Keratinocyte (primary cell): Measurements from ENCODE around the gene C5AR1.

ENCODE experiments used
- EZH2 ChIP-seq: IDR thresholded peaks from one replicate; pipeline ENCODE4 v1.6.1; 2012; ENCODE audit warnings: inconsistent platforms, mild to moderate bottlenecking, low read length, moderate library complexity
- TF ChIP-seq, protein P1 (sequence below), 3 experiments: IDR thresholded peaks in 1 of 3; conservative IDR thresholded peaks in 1 of 3; optimal IDR thresholded peaks in 1 of 3; 2 replicates in 2 of 3; 3 replicates in 1 of 3; pipeline versions ENCODE3 to v1.5.1; 2011; ENCODE audit warnings: low read length in 3 of 3, mild to moderate bottlenecking in 3 of 3, moderate library complexity in 2 of 3, control low read depth in 1 of 3, inconsistent platforms in 1 of 3; ENCODE audit not compliant: insufficient read depth in 2 of 3; ENCODE audit errors: extremely low read depth in 1 of 3

DNA sequence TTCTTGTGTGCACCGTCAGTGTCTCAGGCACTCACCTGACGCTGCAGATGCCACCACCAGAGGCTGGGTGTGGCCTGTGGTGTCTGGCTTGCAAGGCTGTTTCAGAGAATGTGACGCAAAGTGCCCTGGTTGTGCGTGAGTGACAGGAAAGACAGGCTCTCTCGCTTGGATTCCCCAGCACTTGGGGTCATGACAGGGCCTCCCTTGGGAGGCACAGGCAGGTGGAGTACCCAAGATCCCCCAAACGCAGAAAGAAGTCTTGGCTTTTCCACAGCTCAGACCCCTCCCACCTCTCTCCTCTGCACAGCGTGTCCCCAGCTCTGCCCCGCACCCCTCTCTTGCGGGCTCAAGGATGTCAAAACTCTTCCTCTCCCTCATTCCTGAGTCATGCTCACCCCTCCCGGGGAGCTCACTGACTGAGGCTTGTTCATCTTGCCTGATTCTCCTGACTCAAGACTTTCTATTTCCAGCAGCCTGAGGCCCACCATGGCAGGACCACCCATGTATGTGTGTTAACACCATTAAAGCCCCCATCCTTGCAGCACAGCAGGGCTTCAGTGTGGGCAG lies 60.5 kb downstream of the C5AR1 start:
- TF ChIP-seq, protein P1, sequence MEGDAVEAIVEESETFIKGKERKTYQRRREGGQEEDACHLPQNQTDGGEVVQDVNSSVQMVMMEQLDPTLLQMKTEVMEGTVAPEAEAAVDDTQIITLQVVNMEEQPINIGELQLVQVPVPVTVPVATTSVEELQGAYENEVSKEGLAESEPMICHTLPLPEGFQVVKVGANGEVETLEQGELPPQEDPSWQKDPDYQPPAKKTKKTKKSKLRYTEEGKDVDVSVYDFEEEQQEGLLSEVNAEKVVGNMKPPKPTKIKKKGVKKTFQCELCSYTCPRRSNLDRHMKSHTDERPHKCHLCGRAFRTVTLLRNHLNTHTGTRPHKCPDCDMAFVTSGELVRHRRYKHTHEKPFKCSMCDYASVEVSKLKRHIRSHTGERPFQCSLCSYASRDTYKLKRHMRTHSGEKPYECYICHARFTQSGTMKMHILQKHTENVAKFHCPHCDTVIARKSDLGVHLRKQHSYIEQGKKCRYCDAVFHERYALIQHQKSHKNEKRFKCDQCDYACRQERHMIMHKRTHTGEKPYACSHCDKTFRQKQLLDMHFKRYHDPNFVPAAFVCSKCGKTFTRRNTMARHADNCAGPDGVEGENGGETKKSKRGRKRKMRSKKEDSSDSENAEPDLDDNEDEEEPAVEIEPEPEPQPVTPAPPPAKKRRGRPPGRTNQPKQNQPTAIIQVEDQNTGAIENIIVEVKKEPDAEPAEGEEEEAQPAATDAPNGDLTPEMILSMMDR (optimal IDR thresholded peaks at IDR 0.05 in 1 of 3, IDR thresholded peaks at IDR 0.05 in 1 of 3, conservative IDR thresholded peaks at IDR 0.05 in 1 of 3; ENCODE audit: extremely low read depth in 1 of 3, insufficient read depth in 2 of 3, low read length in 3 of 3), result no peak
- no peak for TF ChIP-seq EZH2
